ENCODE results near the gene ELL.

DNA sequence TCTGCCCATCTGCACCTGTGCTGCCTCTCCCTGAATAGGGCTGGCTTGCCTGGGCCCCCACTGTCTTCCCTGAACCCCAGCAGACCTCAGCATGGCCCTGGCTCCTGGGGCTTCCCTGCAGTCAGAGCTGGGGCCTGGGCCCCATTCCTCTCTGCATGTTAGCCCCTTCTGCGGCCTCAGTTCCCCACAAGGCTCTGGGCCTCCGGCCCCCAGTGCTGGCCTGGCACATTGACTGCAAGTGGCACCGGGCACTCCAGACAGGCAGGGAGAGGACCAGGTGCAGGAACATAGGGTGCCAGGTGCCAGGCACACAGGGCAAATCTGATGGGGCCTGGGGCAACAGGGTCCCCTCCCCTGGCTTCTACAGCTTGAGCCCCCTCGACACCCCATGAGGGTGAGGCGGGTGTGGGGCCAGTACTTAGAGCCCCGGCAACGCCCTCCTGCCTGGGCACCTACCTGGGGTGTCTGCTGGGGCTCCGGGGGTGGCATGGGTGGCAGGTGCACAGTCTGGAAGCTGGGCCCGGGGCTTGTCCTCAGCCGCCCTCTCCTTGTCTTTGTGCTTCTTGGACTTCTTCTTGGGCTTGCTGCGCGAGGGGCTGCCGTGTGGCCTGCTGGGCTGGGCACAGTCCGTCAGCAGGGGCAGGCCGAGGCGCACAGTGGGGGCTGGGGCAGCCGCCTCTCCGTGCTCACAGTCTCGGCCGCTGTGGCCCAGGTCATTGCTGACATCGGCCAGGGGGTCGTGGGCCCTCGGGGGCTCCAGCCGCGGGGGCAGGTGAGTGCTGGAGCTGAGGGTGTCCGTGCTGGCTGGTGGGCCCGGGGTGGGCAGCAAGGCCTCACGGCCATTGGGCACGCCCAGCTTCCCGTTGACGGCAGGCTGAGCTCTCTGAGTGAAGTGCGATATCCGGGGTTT lies 71.6 kb downstream of the ELL start:
- TF ChIP-seq POLR2A (IDR thresholded peaks at IDR 0.05): no peak
- no peak for TF ChIP-seq CTCF (IDR thresholded peaks at IDR 0.05)

Measured in sigmoid colon (tissue), 3 donors.